ENCODE data around the gene GRIK1.
A peak's percentile ranks its signal among the peaks of the same experiment; 100 is the strongest.

The GRIK1 gene

DNA sequence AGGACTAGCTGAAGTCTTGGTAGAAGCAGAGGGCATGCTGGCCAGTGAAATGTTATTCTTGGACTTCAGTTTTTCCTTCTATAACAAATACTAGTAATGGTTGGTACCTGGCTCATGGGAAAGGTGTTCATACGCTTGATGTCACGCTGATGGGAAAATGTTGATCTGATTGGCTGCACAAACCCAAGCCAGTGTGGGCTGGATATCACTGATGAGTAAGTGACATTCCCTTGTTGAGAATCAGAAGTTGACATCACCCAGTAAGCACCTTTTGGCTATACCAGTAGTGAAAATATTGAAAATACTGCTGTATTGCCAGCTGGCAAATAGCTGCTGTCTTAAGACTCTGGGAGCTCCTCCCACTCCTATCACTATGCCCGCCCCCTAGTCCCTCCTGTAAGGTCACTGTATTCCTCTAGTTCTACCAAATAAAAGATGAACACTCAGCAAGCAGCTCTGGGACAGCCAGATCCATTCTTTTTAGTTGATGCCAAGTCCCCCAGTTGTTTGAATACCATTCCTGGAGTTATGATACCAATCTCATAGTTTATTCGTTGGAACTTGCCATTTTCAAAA, 168.2 kb downstream of the GRIK1 start:
- no peak for DNase-seq

DNA sequence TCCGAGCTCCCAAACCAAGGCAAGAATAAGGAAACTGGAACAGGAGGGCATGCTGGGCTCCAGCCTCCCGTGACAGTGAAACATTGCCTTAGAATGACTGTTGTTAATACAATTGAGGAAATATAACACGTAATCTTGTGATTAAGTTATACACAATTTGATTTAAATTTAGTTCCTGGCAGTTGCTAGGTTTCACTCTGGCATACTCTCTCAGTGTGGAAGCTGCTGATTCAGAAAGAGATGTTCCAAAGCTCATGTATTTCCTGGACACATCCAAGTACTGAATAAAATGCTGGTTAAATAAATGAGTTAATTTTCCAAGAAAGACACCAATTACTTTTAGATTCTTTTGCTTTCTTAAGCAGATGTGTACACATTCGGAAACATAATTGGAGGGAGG, 176.1 kb downstream of the GRIK1 start:
- DNase-seq, result no peak

DNA sequence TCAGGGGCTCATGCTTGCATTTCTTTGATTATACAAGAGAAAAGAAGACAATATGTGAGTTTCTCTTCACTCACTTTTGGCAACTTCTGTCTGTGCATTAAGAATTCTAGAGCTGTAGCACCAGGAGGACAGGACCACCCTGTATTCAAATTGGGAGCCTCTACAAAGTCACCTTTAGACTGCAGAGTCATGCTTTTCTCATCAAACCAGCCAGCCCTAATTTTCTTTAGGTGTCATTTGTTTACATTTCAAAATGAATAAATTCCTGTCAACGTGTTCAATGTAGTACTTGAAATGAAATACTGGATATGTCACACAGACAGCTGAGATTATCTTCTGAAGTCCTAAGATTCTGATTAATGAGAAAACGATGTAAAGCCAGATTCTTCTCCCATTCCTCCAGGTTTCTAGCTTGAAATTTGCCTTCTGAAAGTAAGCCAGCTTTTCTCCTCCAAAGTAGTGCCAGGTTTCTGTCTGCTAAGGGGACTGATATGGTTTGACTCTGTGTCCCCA, 177.2 kb downstream of the GRIK1 start:
- DNase-seq, result no peak

GRCh38 chr21:29753216-29753615, 186.6 kb downstream of the GRIK1 start:
- DNase-seq, result no peak

DNA sequence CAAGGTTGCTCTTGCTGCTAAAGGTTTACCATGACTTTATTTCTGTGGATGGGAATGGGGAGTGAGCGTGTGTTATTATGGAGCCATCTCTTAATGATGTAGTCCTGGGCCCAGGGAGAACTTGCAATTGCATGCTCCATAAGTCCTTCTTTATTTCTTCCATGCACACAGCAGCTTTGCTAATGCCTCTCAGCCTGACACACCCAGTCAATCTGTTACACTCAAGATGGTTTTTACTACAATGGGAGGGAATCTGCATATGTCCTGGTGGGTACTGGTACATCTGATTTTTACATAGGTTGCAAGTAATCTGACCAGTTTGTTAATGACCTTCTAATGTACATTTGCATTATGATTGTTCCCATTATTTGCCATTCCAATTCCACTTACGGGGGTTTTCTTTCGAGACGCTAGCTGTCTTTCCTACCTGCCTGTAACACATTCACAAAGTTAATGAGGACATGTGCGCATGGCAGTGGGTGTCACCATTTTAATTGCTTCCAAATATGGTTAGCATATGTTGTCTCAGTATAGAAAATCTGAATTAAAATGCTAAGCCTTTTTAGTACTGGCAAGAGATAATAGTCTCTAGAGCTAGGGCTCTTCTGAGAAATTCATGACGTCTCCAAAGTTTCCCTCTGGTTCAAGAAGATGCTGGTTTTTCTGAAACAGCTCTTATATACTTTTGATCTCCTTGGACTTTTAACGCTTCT, 188.2 kb downstream of the GRIK1 start:
- no peak for DNase-seq

GRCh38 chr21:29749957-29750356, 189.8 kb downstream of the GRIK1 start:
- DNase-seq, result no peak

- DNase-seq, result no peak
Observed at GRCh38 chr21:29749223-29749622, 190.6 kb downstream of the GRIK1 start.

DNA sequence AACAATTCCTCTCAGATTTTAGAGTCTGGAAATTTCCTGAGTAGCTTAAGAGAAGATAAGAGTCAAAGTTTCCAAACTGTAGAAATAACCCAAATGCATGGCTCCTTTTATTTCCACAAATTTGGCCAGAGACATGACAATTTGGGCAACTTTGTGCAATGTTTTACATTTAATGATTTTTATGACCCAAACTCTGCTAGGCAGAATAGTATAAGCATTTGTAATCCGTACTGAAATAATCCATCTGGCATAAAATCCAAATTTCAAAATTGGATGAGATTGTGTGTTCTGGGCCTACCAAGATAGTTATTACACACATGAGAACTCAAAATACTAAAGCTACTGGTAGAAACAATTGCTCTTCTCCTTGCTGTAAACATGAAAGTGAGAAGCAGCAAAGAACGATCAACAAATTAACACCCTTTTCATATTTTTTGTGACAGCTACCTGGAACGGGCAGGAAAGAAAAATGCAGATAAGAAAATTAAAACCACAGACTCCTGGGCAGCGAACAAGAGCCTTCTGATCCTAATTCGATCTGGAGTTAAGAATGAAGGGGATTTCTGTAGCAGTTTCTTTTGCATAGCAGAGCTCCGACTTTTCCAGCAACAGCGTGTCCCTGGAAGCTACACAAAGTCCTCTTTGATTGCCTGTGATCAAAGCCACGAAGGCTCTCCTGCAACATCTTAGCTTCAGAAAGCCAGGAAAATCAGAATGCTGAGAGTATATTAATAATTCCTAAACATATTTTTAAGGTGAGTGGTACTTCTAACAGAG, 191.2 kb downstream of the GRIK1 start:
- no peak for DNase-seq

- DNase-seq, result no peak
Observed at GRCh38 chr21:29741761-29742160, 198.0 kb downstream of the GRIK1 start.

GRCh38 chr21:29739176-29739575, 200.6 kb downstream of the GRIK1 start:
- DNase-seq, result no peak

- no peak for DNase-seq
Observed at GRCh38 chr21:29738730-29739129, 201.1 kb downstream of the GRIK1 start.

DNA sequence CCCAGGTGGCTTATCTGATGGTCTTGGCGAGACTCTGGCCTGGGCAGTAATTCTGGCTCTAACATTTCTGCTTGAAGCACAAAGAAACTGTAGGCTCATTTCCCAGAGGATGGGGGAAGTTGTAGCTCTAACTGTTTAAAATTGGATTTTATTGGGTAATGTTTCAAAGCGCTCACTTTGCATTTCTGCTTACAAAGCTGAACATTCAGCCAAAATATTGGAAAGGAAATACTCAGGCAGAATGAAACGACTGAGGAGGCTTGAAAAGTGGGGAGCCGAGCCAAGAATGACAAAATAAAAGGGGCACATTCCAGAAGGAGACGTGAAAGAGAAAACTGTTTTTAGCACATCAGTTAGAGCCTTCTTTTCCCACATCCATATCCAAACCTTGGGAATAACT, 202.6 kb downstream of the GRIK1 start:
- no peak for DNase-seq

DNA sequence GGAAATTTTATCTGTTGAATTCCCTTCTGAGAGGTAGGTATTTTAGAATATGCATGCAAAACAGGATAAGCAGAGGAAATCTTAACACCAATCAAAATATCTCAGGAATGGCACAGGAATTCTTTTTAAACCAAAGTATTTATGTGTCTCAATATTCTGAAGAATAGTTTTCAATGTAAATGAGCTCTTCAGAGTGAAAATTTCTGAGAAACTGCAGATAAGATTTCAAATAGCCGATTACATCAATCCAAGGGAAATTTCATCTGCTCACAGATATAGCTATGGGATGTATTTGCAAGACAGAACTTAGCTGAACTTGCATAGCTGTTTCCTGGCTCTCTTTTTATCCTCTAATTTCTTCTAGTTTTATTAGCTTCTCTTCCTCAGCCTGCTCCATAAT, 209.5 kb downstream of the GRIK1 start:
- no peak for DNase-seq

DNA sequence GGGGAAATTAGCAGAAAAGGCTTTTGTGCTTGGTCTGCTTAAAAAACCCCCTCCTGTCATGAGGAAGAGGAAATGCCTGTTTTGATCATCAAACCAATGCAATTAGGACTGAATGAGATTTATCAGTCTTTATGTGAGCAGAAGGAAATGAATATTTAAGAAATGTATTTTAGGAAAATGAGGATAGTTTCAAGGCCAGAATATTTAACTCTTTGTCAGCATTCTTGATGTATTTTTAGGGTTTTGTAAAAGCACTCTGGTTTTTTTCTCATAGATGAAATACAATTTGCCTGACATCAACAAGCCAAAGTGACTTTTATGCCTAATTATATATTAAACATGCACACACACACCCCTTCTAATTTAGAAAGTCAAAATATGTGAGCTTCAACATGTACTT, 213.8 kb downstream of the GRIK1 start:
- no peak for DNase-seq

GRCh38 chr21:29725025-29725736, 214.6 kb downstream of the GRIK1 start:
- DNase-seq, result peak in 1 of 2 experiments; percentile 53

GRCh38 chr21:29721964-29722363, 217.8 kb downstream of the GRIK1 start:
- no peak for DNase-seq

DNA sequence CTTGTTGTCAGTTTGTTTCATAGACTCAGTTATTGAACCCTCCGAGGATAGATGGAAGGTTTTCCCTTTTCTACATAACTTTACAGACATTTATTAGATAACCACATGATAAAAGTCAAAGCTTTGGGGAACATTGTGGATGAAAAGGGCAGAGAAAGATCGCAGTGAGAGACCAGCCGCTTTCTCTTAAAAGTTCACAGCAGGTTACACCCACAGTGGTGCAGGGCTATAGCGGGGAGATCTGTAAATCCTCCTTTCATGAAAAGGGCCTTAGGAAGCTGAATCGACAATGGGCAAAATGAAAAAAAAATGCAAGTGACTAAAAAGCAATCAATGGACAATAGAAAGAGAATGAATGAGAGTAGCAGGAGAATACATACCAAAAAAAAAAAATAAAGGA, 218.6 kb downstream of the GRIK1 start:
- no peak for DNase-seq

DNA sequence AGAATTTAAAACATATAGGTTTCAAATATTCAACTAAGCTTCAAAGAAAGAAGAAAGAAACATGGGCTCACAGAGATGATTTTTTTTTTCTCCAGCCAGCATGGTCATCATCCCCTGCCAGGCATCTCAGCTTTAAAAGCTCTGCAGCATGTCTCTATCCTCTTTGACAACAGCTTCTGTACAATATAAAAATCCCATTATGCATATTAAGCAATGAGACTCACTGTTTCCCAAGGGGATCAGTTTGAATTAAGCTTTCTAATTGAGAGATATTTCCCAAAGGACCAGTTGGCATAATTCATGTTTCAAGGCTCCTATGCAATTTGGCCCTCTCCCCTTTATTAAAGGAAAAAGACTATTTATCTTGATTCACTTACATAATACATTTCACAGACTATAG, 220.3 kb downstream of the GRIK1 start:
- DNase-seq, result no peak

DNA sequence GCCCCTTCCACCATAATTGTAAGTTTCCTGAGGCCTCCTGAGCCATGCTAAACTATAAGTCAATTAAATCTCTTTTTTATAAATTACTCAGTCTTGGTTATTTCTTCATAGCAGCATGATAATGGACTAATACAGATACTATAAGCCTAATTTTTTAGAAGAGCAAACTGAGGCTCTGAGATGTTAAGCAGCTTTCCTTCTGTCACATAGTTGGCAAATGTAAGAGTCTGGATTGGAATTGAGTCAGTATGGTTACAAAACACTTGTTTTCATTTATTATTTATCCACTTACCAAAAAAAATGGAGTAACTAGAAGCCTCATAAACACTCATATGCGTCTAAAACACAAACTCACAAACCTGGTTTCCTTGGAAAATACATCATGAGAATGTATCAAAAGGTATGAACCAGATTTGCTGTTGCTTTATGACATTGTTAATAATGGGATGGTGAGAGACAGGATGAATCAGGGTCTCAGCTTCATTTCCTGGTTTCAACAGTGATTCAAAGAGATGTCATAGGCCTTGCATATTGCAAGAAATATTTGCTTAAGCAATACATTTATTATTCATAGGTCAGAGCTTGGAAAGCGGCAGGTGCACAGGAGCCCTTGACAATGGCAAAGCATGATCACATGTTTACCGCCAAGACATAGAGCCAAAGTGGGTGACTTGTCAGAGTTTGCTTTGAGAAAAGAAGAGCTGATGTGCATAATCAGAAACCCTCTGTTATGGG, 221.5 kb downstream of the GRIK1 start:
- DNase-seq, result peak in 1 of 2 experiments; percentile 46

- DNase-seq, result no peak
Observed at GRCh38 chr21:29717659-29718058, 222.1 kb downstream of the GRIK1 start.

GRCh38 chr21:29716753-29717152, 223.0 kb downstream of the GRIK1 start:
- DNase-seq, result no peak

DNA sequence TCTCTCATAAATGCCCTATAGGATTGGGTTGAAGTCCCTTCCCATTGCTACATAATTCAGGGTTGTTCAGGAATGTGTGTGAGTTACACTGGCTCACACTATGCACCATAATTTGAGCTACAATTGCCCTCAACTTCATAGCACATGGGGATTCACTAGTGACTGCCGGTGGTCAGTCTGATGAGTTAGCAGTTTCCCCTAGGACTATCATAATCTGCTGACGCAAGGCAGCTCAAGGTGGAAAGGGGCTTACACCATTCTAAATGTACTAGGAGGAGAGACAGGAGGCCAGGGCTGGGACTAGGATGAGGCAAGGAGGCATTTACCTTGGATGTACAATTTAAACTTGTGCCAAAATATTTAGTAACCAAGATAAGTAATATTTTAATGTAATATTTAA, 224.7 kb downstream of the GRIK1 start:
- DNase-seq, result no peak

DNA sequence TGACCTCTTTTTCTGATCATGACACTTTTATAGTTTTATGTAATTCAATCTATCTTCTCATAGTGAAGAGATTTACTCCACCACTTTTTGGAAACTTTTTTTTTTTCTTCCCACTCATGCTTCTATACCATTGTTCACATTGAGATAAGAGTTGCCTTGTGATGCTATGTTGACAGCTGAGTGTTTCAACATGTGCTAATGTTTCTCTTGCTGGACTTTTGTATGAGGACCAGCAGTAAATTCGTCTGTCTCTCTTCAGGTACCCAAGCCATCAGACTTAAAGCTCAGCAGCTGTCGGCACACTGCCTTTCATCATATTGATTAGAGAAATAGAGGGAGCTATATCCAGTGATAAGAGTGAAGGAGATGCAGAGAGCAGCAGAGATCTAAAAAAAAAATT, 227.0 kb downstream of the GRIK1 start:
- DNase-seq, result no peak
